ENCODE measurements around the gene LRCOL1. TPM values are rescaled to one million over a fixed set of nuclear protein-coding genes. Genes with fewer than 3 reads are reported as not detected.

Gene LRCOL1
- total RNA-seq, 1 donor from 2014 or later: not detected

- Histone ChIP-seq H3K4me3 (ENCODE audit: low read depth, low read length) (no peak overlapping the region), H3K27me3 (ENCODE audit: control insufficient read depth, insufficient read depth, low read length) (peaks cover 17% of the 10 kb centered on the region), H3K36me3 (ENCODE audit: control insufficient read depth, insufficient read depth, low read length) (peaks cover 3% of the 10 kb centered on the region)
- FAIRE-seq (no peak), DNase-seq (ENCODE audit: low read depth) (no peak)
- no peak for TF ChIP-seq CTCF (IDR thresholded peaks at IDR 0.05; ENCODE audit: insufficient read depth, low read length, severe bottlenecking)
These were observed 11.5 kb upstream of the LRCOL1 start for GRCh38 chr12:132621657-132622435.

GRCh38 chr12:132620899-132621656, 10.7 kb upstream of the LRCOL1 start:
- peaks cover 17% of the 10 kb centered on the region for H3K27me3 ChIP-seq (ENCODE audit: control insufficient read depth, insufficient read depth, low read length)
- H3K36me3 ChIP-seq (ENCODE audit: control insufficient read depth, insufficient read depth, low read length): peaks cover 3% of the 10 kb centered on the region
- no peak overlapping the region for H3K4me3 ChIP-seq (ENCODE audit: low read depth, low read length)
- no peak for FAIRE-seq
- TF ChIP-seq CTCF (IDR thresholded peaks at IDR 0.05; ENCODE audit: insufficient read depth, low read length, severe bottlenecking): no peak
- no peak for DNase-seq (ENCODE audit: low read depth)

GRCh38 chr12:132620113-132620898, 9.9 kb upstream of the LRCOL1 start:
- Histone ChIP-seq H3K4me3 (ENCODE audit: low read depth, low read length) (no peak overlapping the region), H3K27me3 (ENCODE audit: control insufficient read depth, insufficient read depth, low read length) (peaks cover 17% of the 10 kb centered on the region), H3K36me3 (ENCODE audit: control insufficient read depth, insufficient read depth, low read length) (peaks cover 3% of the 10 kb centered on the region)
- DNase-seq (ENCODE audit: low read depth) (no peak), FAIRE-seq (no peak)
- TF ChIP-seq CTCF (IDR thresholded peaks at IDR 0.05; ENCODE audit: insufficient read depth, low read length, severe bottlenecking): no peak

- DNase-seq (ENCODE audit: low read depth): no peak
- H3K4me3 ChIP-seq (ENCODE audit: low read depth, low read length): no peak overlapping the region
- H3K27me3 ChIP-seq (ENCODE audit: control insufficient read depth, insufficient read depth, low read length): peaks cover 17% of the 10 kb centered on the region
- no peak for TF ChIP-seq CTCF (IDR thresholded peaks at IDR 0.05; ENCODE audit: insufficient read depth, low read length, severe bottlenecking)
- no peaks in the 10 kb centered on the region for H3K36me3 ChIP-seq (ENCODE audit: control insufficient read depth, insufficient read depth, low read length)
- FAIRE-seq: no peak
These were observed 9.2 kb upstream of the LRCOL1 start for GRCh38 chr12:132619386-132620112.

GRCh38 chr12:132619071-132619385, 8.6 kb upstream of the LRCOL1 start:
- Histone ChIP-seq H3K36me3 (ENCODE audit: control insufficient read depth, insufficient read depth, low read length) (no peaks in the 10 kb centered on the region), H3K4me3 (ENCODE audit: low read depth, low read length) (no peak overlapping the region), H3K27me3 (ENCODE audit: control insufficient read depth, insufficient read depth, low read length) (peaks cover 17% of the 10 kb centered on the region)
- no peak for TF ChIP-seq CTCF (IDR thresholded peaks at IDR 0.05; ENCODE audit: insufficient read depth, low read length, severe bottlenecking)
- DNase-seq (ENCODE audit: low read depth) (no peak), FAIRE-seq (no peak)

All from bronchial epithelial cell (primary cell).